Smooth muscle cell of the brain vasculature (primary cell): ENCODE data around the gene BRWD1.

Experiments
- DNase-seq: peaks from one replicate; pipeline ENCODE4 v3.0.0-alpha.2; 2012; ENCODE audit warnings: low read depth, low spot score

Gene BRWD1

DNA sequence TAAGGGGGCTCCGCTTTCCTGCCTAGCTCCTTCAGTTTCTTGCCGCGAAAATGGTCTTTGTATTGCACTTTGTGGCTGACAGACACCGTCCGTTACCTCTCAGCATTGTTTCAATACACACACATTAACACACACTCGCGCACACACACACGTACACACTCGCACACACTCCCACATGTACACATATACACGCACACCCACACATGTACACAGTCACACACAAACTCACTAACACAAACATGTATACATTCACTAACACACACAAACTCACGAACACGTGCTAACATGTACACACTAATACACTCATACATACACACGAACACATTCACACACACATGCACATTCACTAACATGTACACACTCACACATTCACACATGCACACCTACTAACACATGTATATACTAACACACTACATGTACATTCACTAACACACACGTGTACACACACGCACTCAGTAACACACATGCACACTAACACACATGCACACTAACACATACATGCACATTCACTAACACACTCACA, 179.1 kb downstream of the BRWD1 start:
- DNase-seq = no peak
